Measurements from ENCODE around the gene TBC1D10B. TPM values are rescaled to one million over a fixed set of nuclear protein-coding genes. Genes with fewer than 3 reads are reported as not detected.

Gene TBC1D10B
- total RNA-seq, 1 donor from 2014 or later: 46.8 TPM

- no peak for DNase-seq (ENCODE audit: low read depth)
Observed at GRCh38 chr16:30374538-30374937, 4.2 kb upstream of the TBC1D10B start, which contains the start of gene MYL11. TSS of gene MYL11 (plus strand) at chr16:30374802. CDS start at chr16:30374858, 56 bp downstream.

- no peak for DNase-seq (ENCODE audit: low read depth)
Observed at GRCh38 chr16:30372725-30373124, 2.4 kb upstream of the TBC1D10B start.

- no peak for DNase-seq (ENCODE audit: low read depth)
Observed at GRCh38 chr16:30372038-30372712, 1.9 kb upstream of the TBC1D10B start.

DNA sequence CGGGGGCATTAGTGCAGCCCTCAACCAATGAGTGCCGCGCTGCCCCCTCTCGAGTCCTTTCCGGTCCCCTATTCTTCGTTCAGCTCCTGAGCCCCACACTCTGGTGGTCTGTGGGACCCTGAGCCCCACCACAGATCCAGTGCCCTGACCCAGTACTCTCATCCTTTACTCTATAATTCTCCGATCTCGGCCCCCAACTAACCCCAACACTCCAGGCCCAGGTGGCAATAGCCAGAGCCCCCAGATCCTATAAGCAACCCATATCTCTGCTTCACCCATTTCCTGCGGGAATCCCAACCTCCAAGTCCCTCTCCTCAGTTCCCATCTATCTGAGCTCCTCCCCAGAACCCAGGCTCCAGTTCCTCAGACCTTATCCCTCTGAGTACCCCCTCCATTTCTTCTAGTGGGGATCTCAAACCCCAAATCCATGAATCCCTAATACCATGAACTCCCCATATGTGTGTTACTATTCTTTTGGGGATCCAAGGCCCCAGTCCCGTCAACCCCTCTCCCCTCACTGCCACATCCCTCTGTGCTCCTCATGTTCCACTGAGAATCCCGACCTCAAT is 1.0 kb upstream of the TBC1D10B start:
- no peak for DNase-seq (ENCODE audit: low read depth)

- no peak for DNase-seq (ENCODE audit: low read depth)
Observed at GRCh38 chr16:30369938-30370455, 297 bp downstream of the TBC1D10B start.

DNA sequence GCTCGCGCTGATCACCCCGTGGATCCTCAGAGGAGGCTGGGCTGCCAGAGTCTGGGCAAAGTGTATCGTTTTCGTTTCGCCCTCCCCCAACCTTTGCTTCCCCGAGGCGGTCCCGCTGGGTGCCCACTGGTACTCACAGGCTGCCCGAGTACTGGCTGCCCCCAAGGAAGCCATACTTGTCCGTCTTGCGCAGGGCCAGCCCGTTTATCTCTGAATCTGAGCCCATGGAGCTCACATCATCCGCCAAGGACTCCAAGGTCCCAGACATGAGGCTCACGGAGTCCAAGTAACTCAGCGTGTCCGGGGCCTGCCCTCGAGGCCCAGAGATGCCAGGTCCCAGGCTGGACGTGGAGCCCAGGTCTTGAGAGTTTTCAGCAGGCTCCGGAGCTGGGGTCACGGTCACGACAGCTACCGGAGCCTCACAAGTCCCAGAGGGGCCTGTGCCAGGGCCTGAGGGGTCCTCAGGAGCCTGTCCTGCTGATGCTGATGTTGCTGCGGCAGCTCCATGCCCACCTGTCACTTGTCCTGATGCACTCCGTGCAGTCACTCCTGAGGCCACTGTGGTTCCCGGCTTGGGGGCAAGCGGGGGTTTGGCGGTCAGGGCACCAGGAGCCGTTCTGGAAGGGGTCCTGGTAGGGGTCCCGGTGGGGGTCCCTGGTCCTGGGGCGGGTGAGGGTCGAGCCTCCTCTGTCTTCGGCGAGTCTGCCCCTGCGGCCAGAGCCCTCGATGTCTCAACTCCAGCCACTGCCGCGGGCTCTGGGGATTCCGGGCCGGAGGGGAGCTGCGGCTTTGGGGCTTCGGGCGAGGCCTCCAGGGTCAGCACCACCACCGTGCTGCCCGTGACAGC is 980 bp downstream of the TBC1D10B start:
- no peak for DNase-seq (ENCODE audit: low read depth)

- DNase-seq (ENCODE audit: low read depth): no peak
Observed at GRCh38 chr16:30368792-30369090, 1.6 kb downstream of the TBC1D10B start.

DNA sequence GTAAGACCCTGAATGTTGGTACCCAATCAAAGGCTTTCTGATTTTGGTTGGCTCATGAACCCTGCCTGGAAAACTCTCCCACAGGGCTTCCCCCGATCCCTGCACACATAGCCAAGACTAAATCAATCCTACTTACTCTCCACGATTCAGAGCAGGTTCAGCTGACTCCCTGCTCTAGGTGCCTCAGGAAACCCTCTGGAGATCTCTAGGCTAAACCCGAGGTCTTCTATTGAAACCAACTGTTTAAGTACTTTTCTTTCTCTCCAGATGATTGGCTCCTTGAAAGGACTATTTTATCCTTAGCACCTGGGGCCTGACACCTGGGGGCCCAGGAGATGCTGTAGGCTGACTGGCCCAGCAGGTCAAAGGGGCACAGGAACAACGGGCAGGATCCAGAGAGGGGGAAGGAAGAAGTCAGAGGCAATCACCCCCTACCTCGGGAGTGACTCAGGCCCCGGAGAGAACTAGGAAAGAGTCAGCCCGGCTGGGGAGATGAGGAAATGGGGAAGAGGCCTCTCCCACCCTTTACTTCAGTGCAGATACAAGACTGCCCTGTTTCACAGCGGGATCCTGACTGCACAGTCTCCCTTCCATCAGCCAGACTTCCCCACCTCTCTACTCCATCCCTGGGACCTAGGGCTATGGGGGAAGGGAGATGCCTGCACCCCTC is 2.0 kb downstream of the TBC1D10B start:
- DNase-seq (ENCODE audit: low read depth): peak; percentile 43

- DNase-seq (ENCODE audit: low read depth): no peak
Observed at GRCh38 chr16:30367349-30368009, 2.8 kb downstream of the TBC1D10B start.

DNA sequence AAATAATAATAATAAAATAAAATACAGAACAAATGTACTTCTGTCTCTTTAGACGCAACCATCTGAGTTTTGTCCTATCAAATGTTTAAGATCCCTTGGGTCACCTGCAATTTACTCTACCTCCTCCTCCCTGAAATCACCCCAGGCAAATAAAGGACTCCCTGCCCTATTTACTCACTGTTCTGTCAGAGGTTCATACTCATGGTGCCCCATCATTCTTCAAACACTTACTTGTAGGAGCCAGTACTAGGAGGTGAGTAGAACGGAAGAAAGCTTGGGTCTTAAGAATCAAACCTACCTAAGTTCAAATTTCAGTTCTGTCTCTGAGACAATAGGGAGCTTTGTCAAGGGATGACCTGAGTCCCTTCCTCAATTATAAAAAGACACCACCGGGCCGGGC is 3.8 kb downstream of the TBC1D10B start:
- no peak for DNase-seq (ENCODE audit: low read depth)

DNA sequence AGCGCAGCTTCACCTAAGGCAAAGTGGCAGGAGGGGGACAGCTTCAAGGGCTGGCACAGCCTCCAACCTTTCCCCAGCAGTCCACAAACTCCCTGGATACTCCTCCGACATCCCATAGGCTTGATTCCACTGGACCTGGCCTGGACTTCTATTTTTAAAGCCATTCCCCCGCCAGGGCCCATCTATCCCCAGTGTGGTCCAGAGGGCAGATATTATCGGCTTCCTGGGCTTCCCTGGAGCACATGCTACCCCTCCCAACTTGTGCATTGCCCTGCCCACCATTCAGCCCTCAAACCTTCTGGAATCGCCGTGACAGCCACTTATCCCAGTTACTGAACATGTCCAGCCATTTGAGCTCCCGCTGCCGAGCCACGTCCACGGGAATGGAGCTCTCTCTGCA is 5.1 kb downstream of the TBC1D10B start:
- DNase-seq (ENCODE audit: low read depth): no peak

- no peak for DNase-seq (ENCODE audit: low read depth)
Observed at GRCh38 chr16:30361180-30361579, 9.1 kb downstream of the TBC1D10B start.

- no peak for DNase-seq (ENCODE audit: low read depth)
Observed at GRCh38 chr16:30359871-30360170, 10.5 kb downstream of the TBC1D10B start.

GRCh38 chr16:30358990-30359870 is 11.1 kb downstream of the TBC1D10B start:
- no peak for DNase-seq (ENCODE audit: low read depth)

- DNase-seq (ENCODE audit: low read depth): no peak
Observed at GRCh38 chr16:30358577-30358936, 11.7 kb downstream of the TBC1D10B start.

DNA sequence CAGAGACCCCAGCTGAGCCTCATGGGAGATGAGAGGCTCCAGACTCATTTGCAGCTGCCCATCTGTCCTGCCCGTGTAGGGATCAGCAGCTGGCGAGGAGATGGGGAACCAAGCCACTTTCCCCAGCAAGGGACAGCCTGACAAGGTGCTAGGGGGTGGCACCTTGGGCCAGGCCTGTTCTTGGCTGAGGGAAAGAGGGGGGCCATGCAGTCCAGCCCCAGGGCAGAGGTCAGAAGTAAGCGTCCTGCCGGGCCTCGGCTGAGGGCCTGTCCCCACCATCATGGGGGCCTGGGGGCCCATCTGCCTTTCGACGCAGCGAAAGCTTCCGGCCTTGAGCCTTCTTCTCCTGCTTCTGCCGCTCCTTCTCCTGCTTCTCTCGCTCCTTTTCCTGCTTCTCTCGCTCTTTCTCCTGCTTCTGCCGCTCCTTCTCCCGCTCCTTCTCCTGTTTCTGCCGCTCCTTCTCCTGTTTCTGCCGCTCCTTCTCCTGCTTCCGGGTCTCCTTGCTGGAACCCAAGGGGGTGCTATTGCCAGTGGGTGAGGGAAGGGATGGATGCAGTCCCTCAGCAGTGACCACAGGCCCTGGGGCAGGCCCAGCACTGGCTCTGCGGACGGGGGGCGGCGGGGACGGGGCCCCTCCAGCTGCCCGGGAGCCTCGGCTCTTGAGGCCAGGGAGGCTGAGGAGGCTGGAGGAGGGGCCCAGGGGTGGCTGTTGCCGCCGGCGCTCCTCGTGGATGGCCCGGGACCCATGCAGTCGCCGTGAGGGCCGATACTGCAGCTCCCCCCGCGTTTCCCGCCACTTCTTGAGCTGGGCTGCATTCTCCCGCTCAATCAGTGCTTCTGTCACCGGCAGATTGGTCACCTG is 12.3 kb downstream of the TBC1D10B start:
- DNase-seq (ENCODE audit: low read depth): no peak

GRCh38 chr16:30357085-30357714 is 13.1 kb downstream of the TBC1D10B start:
- no peak for DNase-seq (ENCODE audit: low read depth)

DNA sequence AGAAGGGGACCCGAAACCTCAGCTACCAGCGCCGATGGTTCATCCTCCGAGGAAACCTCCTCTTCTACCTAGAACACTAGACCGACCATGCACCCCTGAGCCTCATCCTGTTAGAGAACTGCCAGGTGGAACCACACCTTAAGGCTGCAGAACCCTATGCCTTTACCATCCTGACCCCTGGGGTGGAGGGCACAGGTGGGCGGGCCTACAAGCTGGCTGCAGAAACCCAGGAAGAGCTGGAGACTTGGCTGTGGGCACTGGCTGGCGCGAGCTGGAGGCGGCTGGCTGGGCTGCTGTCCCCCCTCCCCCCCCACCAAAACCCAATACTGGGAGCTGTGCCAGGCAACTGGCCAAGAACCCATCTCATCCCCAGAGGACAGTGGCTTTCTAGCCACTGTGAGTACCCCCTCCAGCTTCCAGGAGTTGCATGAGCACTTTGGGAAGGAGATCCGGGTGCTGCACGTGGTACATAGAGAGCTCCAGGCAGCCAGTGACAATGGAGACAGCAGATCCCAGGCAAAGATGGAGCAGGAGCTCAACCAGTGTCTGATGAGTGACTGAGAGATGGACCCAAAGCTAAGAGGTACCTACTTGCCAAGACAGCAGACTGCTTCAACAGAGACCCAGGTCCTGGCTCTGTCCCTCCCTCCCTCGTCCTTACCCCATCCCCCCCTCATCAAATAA is 13.8 kb downstream of the TBC1D10B start:
- DNase-seq (ENCODE audit: low read depth): no peak

DNA sequence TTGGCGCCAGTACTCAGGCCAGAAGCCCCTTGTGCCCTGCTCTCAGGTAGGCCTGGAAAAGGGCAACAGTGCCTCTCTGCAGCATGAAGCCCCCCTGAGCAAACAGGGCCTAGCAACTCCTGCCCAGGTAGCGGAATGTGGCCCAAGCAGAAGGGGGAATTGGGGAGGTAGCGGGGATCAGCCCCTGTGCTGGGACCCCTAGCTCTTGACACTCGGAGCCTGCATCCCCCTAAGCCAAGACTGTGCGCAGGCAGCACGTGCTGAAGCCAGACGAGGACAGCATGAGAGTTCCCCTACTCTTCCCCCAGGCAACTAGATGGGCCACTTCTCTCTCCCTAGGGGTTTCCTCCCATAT is 14.4 kb downstream of the TBC1D10B start:
- no peak for DNase-seq (ENCODE audit: low read depth)
